GM18873 (cell line): ENCODE results near the gene DOK5.
"Not testable (repeated sequence)": the region's sequence is repeated elsewhere in the genome, so short reads cannot be mapped to it uniquely, and the experiment has no call there.

Source experiments
- ATAC-seq: cut with Tn5 transposase; IDR thresholded peaks from one replicate; pipeline ENCODE4 v1.9.1; 2021; ENCODE audit warnings: mild to moderate bottlenecking, moderate library complexity, moderate number of reproducible peaks; ENCODE audit not compliant: unreplicated experiment, low FRiP score

DOK5 gene

DNA sequence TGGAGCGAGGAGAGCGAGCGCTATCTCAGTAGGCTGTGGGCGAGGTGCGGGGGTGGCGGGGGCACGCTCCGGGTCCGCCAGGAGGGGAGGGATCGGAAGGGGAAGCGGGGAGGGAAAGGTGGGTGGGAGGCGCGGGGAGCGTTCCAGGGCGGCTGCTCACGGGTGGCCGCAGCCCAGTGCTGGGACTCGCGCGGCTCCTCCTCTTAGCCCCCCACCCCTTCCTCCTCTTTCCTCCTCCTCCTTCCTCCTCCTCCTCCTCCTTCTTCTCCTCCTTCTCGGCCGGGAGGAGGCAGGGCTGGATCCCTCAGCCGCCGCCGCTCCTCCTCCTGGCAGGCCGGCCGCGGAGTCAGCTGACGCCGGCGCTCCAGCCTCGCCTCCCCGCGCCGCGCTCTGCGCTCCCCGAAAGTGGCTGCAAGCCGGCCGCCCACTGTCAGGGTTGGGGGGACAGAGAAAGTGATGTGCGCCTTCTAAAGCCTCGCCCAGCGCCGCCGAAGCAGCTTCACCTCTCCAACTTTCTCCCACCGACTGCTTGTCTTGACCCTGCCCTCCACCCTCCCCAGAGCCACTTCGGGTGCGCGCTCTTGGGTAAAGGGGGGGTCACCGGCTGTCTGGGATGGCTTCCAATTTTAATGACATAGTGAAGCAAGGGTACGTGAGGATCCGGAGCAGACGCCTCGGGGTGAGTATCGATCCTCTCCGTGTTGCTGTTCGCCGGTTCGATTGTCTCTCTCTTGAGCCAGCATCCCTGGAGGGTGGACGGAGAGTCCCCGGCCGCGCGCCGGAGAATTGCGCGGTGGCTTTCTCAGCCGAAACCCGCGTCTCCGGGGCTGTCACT lies at the start of gene DOK5:
DOK5 (plus strand) TSS at position 260 of the 835 bp plus-strand sequence; CDS start at position 614, 354 bp downstream.
- no peak for ATAC-seq

DNA sequence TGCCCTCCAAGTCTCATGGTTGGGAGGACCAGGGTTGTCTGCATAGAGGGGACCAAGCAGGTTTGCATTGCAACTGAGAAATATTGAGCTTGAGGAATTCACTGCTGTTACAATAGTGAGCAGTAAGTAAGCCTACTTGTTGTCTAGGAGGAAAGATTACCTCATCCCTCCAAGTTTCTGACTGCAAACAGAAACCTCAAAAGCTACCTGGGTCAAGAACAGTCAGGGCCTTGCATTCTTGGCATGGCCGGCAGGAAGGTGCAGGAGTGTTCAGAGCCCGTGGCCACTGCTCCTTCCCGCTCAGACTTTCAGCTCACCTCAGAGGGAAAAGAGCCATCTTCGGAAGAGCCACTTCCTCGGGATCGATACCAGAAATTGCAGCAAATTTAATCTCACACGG lies 46.0 kb upstream of the DOK5 start:
- no peak for ATAC-seq

DNA sequence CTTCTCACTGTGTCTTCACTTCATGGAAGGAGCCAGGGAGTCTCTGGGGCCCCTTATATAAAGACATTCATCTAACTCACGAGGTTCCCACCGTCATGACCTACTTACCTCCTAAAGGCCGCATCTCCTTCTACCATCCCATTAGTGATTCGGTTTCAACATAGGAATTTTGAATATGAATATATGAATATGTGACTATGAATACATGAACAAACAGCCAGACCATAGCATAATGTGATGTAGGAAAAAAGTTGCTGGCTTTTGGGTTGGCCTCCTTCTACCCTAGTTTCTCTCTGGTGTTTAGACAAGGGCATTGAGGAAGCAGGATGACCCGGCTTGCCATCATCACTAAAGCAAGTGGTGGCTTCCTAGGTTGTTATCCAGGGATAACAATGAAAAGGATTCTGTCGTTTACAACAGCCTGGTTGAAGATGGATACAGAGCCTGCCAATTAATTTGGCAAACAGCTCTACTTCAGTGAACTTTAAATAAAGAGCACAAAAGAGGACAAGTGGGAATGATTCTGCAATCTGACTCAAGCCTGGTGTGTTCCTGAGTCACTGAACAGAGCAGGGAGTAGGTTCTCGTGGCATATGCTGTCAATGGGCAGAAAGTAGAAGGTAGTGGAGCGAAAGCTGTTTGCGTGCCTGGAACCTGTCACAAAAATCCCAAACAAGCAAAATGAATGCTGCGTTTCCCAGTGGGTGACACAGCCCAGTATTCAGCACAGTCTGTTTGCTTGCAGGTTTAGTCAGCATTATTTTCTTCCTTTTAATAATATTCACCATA lies 44.0 kb upstream of the DOK5 start:
- no peak for ATAC-seq

DNA sequence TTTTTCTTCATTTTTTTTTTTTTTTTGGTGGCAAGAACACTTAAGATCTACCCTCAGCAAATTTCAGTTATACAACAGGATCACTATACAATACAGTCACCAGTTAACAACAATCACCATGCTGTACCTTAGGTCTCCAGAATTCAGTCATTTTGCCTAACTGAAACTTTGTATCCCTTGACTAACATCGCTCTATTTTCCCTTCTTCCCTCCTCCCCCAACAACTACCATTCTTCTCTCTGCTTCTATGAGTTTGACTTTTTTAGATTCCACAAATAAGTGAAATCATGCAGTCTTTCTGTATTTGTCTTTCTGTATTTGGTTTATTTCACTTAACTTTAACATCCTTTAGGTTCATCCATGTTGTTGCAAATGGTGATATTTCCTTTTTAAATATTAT lies 42.4 kb upstream of the DOK5 start:
- no peak for ATAC-seq

DNA sequence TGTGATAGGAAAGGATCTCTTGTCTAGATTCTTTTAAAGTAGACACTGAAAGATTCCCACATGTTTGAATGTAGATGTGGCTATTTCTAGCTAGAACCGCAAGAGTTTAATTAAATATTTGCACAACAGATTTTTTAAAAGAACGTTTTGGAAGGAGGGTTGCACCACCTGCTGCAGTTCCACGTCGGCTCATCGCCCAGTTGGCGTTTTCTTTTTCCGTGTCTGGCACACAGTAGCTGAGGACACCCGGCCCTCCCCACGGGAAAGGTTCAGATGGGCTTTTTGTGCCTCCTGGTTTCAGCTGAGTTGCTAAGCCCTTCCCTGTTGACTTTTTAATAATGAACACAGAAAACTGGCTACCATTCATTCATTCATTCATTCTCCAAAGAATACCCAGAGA lies 41.8 kb upstream of the DOK5 start:
- no peak for ATAC-seq

DNA sequence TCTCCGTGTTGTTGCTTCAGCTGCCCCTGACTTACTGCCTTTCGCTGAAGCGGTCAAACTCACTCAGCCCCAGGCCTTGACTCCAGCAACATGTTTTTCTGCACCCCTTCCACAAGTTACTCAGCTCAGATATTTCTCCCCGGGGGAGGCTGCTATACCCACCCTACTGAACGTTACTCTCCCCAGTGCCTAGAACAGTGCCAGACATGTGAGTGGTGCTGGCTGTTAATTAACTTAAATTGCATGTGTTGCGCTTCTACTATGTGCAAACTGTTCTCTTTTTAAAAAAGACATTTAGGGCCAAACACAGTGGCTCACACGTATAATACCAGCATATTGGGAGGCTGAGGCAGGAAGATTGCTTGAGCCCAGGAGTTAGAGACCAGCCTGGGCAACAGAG lies 41.2 kb upstream of the DOK5 start:
- ATAC-seq, result no peak

DNA sequence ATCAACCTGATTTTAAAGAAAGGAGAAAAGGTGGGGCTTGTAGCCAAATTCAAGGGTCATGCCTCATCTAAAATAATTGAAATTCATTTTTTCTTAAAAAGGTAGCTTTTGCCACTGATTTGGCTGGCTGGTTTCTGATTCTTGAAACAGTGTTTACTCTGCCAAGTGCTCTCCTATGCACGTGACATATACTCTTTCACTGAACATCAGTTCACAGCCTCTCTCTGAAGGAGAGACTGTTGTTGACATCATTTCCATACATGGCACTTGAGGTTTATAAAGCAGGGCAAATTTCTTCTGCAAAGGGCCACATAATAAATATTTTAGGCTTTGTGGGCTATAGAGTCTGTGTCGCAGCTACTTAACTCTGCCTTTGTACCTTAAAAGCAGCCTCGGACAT lies 40.4 kb upstream of the DOK5 start:
- ATAC-seq, result no peak

DNA sequence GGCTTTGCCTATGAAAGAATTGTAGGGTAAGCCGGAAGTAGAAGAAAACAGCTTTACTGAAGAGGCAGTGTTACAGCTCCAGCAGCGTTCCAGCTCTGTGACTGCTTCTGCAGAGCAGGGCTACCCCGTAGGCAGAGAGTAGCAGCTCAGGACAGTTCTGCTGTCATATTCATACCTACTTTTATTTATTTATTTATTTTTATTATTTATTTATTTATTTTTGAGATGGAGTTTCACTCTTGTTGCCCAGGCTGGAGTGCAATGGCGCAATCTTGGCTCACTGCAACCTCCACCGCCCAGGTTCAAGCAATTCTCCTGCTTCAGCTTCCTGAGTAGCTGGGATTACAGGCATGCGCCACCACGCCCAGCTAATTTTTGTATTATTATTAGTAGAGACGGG lies 39.0 kb upstream of the DOK5 start:
- not testable (repeated sequence) for ATAC-seq

DNA sequence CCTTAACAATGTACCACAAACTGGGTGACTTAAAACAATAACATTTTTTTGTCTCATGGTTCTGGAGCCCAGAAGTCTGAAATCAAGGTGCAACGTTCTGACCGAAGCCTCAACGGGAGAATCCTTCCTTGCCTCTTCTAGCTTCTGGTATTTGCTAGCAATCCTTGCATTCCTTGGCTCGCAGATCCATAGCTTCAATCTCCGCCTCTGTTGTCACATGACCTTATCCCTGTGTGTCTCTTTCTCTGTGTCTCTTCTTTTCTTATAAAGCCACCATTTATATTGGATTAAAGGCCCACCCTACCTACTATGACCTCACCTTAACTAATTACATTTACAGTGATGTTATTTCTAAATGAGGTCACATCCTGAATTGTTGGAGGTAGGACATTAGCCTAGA lies 37.2 kb upstream of the DOK5 start:
- ATAC-seq, result no peak

DNA sequence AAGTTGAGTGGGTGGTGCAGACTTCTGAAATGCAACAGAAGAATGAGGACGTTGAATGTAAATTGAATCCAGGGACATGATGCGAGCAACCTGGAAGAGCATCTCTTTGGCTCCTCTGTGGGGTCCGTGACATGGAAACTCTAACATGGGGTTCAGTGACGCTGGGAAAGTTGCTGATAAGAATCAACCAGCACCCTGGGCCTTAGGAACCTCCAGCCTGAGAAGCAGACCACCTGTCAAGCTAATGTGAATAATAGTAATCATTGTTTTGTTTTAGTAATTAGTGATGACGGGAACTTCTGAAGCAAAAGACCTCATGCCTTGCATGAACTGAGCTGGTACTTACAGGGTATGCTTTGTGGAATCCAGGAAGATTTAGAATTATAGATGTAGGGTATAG lies 25.2 kb upstream of the DOK5 start:
- no peak for ATAC-seq

DNA sequence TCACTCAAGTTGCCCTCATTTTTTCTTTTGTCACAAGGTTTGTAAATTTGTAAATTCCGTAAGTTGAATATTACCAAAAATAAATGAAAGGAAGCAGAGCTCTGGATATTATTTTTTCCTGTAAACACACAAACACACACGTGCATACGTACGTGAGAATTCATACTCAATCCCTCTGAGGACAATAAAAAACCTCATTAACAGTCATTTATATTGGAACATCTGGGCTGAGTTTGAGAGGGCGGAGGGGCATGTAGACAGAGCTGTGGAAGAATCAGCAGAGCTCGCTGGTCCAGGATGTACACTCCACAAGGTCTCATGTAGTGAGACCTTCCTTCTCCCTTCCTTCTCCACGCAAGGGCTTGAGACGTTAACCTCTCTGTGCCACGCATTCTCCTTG lies 24.2 kb upstream of the DOK5 start:
- no peak for ATAC-seq

DNA sequence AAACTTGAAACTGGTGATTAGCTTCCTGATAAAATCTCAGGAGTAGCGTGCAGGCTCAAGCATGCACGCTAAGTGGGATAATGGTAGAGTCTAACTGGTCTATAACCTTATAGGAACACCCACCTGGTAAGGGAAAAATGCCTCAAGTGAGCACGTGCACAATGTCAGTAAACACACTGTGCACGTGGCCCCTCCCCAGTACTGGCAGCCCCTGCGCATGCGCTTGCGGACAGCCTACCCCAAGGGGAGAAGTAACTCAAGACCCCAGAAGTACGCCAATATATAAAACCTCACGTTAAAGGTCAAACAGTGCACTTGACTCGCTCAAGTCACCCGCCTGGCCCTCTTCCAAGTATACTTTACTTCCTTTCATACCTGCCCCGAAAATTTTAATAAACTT lies 23.1 kb upstream of the DOK5 start:
- ATAC-seq, result no peak

DNA sequence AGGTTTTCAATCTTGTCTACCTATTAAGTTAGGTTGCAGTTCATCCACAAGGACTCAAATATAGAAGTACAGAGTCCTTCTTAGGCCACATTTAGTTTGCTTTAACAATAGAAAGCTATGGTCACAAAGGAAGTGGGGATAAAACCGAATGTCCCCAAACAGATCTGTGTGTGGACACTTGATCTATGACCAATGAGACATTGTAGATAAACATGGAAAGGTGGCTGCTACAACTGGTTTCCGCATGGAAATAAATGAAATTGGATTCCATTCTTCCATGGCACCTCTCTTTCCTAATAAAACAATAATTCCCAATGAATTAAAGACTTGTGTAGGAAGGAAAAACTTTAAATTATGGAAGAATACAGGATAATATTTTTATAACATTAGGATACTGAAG lies 20.4 kb upstream of the DOK5 start:
- ATAC-seq, result no peak

DNA sequence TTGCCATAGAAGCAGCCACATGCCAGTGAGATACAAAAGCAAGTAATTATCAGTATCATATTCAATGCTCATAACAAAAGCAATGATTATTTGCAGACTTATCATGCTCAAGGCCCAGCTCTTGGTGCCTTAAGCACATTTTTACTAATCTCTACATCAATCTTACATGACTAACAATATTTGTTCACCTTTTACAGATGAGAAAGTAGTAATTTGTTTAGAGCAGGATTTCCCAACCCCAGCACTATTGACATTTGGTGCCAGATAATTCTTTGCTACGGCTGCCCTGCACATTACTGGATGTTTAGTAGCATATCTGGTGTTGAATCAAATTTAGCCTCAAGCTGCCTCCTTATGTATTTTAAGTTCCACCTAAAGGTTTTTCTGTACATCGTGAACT lies 19.0 kb upstream of the DOK5 start:
- no peak for ATAC-seq

DNA sequence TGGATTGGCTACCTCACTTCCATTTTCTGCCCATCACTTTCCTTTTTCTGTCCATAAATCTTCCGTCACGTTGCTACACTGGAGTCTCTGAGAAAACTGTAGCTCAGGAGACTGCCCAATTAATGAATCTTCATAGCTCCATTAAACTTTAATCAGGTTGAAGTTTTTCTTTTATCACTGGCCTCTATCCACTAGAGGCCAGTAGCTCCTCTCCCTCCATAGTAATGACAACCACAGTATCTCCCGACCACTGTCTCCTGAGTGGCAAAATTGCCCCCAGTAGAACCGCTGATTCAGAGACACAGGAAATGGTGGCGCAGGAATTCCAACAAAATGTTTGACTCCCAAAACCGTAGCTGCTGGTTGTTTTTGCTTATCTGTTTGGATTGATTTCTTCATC lies 18.4 kb upstream of the DOK5 start:
- no peak for ATAC-seq

DNA sequence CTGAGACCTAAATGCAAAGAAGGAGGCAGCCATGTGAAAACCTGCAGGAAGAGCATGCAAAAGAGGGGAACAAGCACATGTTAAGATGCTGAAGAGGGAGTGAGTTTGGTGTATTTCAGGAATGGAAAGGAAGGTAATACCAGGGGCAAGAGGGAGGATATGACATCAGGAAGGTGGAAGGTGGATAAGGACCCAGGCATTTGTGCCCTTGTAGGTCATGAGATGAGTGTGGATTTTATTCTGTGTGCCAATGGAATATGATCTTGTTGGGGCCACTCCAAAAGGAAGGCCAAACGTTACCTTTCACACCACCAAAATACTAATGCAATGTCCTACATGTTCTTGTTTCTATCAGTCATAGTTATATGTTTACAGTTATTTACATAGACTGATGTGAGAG lies 17.2 kb upstream of the DOK5 start:
- ATAC-seq, result no peak

DNA sequence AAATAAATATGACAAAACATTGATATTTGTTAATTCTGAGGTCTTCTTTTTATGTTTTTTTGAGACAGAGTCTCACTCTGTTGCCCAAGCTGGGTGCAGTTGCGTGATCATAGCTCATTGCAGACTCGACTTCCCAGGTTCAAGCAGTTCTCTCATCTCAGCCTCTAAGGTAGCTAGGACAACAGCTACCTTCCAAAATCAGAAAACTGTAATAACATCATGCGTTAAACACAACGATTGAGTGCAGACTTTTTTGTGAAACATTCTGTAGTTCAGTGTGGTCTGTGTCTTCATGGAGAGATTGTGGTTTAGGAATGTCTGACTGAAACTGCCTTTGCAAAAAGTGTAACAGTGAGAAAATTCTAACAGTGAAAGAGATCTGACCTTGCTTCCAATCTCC lies 16.1 kb upstream of the DOK5 start:
- no peak for ATAC-seq

DNA sequence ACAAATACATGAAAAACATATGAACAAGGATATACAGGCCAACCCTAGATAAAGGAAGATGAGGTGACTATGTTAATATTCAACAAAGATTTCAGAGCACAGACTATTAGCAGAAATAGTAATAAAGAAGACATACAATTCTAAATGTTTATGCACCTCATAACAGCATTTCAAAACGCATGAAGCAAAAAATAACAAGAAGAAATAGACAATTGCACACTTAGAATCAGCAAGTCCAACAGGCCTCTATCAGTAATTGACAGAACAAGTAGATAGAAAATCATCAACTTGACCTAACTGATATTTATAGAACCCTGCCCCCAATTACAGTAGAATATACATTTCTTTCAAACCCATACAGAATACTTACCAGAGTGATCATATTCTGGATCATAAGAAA lies 11.4 kb upstream of the DOK5 start:
- no peak for ATAC-seq

DNA sequence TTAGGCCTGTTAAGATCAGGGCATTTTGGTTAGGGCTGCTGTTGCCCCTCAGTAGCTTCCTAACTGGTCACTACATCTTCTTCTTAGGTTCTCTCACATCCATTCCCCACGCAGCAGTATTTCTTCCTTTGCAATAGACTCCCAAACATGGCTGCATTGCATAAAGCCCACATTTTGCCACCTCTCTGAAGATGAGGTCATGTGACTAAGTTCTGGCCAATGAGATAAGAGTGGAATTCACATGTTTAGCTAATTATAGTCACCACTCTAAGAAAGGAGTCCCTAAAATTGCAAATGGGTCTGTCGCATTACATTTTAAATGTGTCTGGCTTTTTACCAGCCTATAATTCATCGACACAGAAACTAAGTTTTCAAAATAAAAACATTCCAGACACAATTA lies 9.3 kb upstream of the DOK5 start:
- ATAC-seq, result no peak

DNA sequence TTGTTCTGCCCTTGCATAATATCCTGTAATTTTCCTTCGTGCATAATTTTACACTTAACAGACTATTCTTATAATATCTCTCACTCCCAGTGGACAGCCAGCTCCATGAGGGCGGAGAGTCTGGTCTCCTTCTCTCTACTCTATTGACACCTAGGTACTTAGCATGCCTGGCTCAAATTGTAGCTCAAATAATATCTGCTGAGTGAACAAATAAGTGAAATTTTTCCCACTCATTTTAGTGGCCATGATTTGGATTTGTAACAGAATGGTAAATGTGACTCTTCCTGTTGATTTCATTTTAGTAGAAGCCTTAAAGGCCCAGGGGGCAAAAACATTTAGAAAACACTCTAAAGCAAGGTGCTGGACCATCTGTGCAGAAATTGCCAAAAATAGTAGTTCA lies 7.8 kb upstream of the DOK5 start:
- ATAC-seq, result no peak

DNA sequence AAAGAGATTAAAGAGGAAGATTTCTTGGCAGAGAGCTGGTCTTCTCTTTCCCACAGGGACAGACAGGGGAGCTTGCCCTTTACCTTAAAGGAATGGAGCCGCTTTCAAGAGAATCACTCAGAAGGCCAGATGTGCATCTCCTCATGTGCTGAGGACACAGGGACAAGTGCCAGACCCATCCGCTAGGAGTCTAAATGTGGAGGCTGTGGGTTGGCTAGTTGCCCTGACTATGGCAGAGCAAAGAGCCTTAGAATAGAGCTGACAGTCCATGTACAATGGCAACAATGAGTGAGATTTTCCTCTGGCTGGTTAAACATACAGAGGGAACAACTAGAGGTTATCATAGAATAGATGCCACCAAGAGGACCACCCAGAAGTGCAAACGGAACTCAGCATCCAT lies 7.3 kb upstream of the DOK5 start:
- ATAC-seq, result no peak

DNA sequence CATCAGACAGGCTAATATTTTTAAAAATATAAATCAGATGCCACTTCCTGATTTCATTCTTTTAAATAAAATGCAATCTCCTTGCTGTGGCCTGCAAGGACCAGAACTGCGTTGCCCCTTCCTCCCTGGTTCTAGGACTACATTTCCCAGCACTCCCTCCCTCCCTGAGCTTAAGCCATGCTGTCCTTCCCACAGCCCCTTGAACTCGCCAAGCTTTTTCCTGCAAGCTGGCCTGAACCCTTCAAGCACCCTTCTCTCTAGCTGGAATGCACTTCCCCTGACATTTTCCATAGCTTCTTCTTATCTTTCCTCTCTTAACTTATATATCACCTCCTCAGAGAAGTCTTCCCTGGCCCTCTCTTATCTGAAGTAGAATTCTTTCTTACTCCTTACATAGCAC lies 6.1 kb upstream of the DOK5 start:
- ATAC-seq, result no peak
